ENCODE data around the gene ZNF32.
A peak's percentile ranks its signal among the peaks of the same experiment; 100 is the strongest.
"Not testable (repeated sequence)": the region's sequence is repeated elsewhere in the genome, so short reads cannot be mapped to it uniquely, and the experiment has no call there.

Gene ZNF32

GRCh38 chr10:43635816-43636215 lies 12.9 kb downstream of the ZNF32 start:
- not testable (repeated sequence) for H3K36me3 ChIP-seq (ENCODE audit: control insufficient read depth, insufficient read depth, low read length); H3K4me3 ChIP-seq (ENCODE audit: low read depth, low read length); H3K27ac ChIP-seq (ENCODE audit: low read depth, low read length); H3K27me3 ChIP-seq (ENCODE audit: control insufficient read depth, insufficient read depth, low read length); H3K9ac ChIP-seq (ENCODE audit: low read length); H3K4me1 ChIP-seq (ENCODE audit: control insufficient read depth, insufficient read depth, low read length)
- H3K9me3 ChIP-seq (ENCODE audit: control insufficient read depth, insufficient read depth, low read depth, low read length) = peaks cover 15% of the 10 kb centered on the region; the same call in 1 of the 2 replicates

GRCh38 chr10:43628956-43629355 lies 19.7 kb downstream of the ZNF32 start:
- H3K9ac ChIP-seq (ENCODE audit: low read length) = no peak overlapping the region
- peaks cover 14% of the 10 kb centered on the region; the same call in 1 of the 2 replicates for H3K9me3 ChIP-seq (ENCODE audit: control insufficient read depth, insufficient read depth, low read depth, low read length)
- H3K27me3 ChIP-seq (ENCODE audit: control insufficient read depth, insufficient read depth, low read length) = no peaks in the 10 kb centered on the region
- no peaks in the 10 kb centered on the region for H3K36me3 ChIP-seq (ENCODE audit: control insufficient read depth, insufficient read depth, low read length)
- no peak overlapping the region for H3K4me3 ChIP-seq (ENCODE audit: low read depth, low read length)
- H3K4me1 ChIP-seq (ENCODE audit: control insufficient read depth, insufficient read depth, low read length) = no peaks in the 10 kb centered on the region
- H3K27ac ChIP-seq (ENCODE audit: low read depth, low read length) = no peak overlapping the region

- H3K36me3 ChIP-seq (ENCODE audit: control insufficient read depth, insufficient read depth, low read length) = no peaks in the 10 kb centered on the region
- no peak overlapping the region for H3K27ac ChIP-seq (ENCODE audit: low read depth, low read length)
- H3K4me1 ChIP-seq (ENCODE audit: control insufficient read depth, insufficient read depth, low read length) = no peaks in the 10 kb centered on the region
- H3K9me3 ChIP-seq (ENCODE audit: control insufficient read depth, insufficient read depth, low read depth, low read length) = peaks cover 14% of the 10 kb centered on the region; the same call in 1 of the 2 replicates
- H3K9ac ChIP-seq (ENCODE audit: low read length) = no peak overlapping the region
- H3K4me3 ChIP-seq (ENCODE audit: low read depth, low read length) = no peak overlapping the region
- no peaks in the 10 kb centered on the region for H3K27me3 ChIP-seq (ENCODE audit: control insufficient read depth, insufficient read depth, low read length)
These were observed 20.7 kb downstream of the ZNF32 start for GRCh38 chr10:43627942-43628341.

DNA sequence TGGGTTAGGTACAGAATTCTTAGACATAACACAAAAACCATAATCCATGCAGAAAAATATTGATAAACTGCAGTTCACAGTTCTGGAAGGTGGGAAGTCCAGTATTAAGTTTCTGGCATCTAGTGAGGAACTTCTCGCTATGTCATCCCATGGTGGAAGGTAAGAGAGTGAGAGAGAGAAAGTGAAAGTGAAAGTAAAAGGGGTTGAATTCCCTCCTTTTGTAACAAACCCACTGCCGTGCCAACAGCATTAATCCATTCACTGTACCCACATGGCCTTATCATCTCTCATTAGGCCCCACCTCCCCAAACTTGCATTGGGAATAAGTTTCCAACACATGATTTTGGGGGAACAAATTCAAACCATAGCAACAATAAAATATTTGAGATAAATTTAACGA lies 25.3 kb downstream of the ZNF32 start:
- no peak overlapping the region for H3K27ac ChIP-seq (ENCODE audit: low read depth, low read length)
- peaks cover 34% of the 10 kb centered on the region for H3K9me3 ChIP-seq (ENCODE audit: control insufficient read depth, insufficient read depth, low read depth, low read length)
- H3K4me3 ChIP-seq (ENCODE audit: low read depth, low read length) = no peak overlapping the region
- no peaks in the 10 kb centered on the region for H3K4me1 ChIP-seq (ENCODE audit: control insufficient read depth, insufficient read depth, low read length)
- no peaks in the 10 kb centered on the region for H3K36me3 ChIP-seq (ENCODE audit: control insufficient read depth, insufficient read depth, low read length)
- no peak overlapping the region for H3K9ac ChIP-seq (ENCODE audit: low read length)
- no peaks in the 10 kb centered on the region for H3K27me3 ChIP-seq (ENCODE audit: control insufficient read depth, insufficient read depth, low read length)

DNA sequence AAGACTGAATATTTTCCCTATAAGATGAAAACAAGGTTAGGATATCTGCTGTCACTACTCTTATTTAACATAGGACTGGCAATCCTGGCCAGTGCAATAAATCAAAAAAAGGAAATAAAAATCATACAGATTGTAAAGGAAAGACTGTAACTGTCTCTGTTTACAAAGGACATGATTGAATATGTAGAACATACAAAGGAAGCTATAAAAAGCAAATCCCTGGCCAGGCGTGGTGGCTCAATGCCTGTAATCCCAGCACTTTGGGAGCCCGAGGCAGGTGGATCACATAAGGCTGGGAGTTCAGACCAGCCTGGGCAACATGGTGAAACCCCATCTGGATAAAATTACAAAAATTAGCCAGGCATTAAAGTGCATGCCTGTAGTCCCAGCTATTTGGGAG lies 26.6 kb downstream of the ZNF32 start:
- H3K9me3 ChIP-seq (ENCODE audit: control insufficient read depth, insufficient read depth, low read depth, low read length) = peaks cover 41% of the 10 kb centered on the region
- H3K27ac ChIP-seq (ENCODE audit: low read depth, low read length) = no peak overlapping the region
- peaks cover 5% of the 10 kb centered on the region for H3K36me3 ChIP-seq (ENCODE audit: control insufficient read depth, insufficient read depth, low read length)
- no peaks in the 10 kb centered on the region for H3K27me3 ChIP-seq (ENCODE audit: control insufficient read depth, insufficient read depth, low read length)
- no peak overlapping the region for H3K9ac ChIP-seq (ENCODE audit: low read length)
- H3K4me1 ChIP-seq (ENCODE audit: control insufficient read depth, insufficient read depth, low read length) = no peaks in the 10 kb centered on the region
- H3K4me3 ChIP-seq (ENCODE audit: low read depth, low read length) = no peak overlapping the region

DNA sequence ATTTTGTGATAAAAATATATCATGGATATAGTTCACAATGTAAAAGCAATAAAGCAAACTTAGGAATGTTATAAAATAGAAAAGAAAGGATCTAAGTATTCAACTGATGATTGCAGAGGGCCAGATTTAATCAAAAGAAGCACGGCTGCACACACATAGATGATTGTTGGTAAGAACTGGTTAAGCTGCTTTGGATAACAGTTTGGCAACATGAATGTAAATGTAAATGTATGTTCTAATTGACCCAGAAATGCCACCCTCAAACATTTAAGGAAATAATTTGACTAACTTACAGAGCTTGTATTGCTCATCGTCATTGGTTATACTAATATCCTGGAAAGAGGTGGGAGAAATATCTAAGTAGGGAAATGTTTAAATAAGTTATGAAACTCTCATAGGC lies 29.3 kb downstream of the ZNF32 start:
- Histone ChIP-seq H3K9me3 (ENCODE audit: control insufficient read depth, insufficient read depth, low read depth, low read length) (peaks cover 59% of the 10 kb centered on the region), H3K9ac (ENCODE audit: low read length) (no peak overlapping the region), H3K4me1 (ENCODE audit: control insufficient read depth, insufficient read depth, low read length) (no peaks in the 10 kb centered on the region), H3K4me3 (ENCODE audit: low read depth, low read length) (no peak overlapping the region), H3K27me3 (ENCODE audit: control insufficient read depth, insufficient read depth, low read length) (no peaks in the 10 kb centered on the region), H3K27ac (ENCODE audit: low read depth, low read length) (no peak overlapping the region), H3K36me3 (ENCODE audit: control insufficient read depth, insufficient read depth, low read length) (peaks cover 29% of the 10 kb centered on the region)

- H3K9ac ChIP-seq (ENCODE audit: low read length) = no peak overlapping the region
- no peaks in the 10 kb centered on the region for H3K4me1 ChIP-seq (ENCODE audit: control insufficient read depth, insufficient read depth, low read length)
- peaks cover 60% of the 10 kb centered on the region for H3K9me3 ChIP-seq (ENCODE audit: control insufficient read depth, insufficient read depth, low read depth, low read length)
- H3K36me3 ChIP-seq (ENCODE audit: control insufficient read depth, insufficient read depth, low read length) = peaks cover 39% of the 10 kb centered on the region
- no peak overlapping the region for H3K4me3 ChIP-seq (ENCODE audit: low read depth, low read length)
- H3K27ac ChIP-seq (ENCODE audit: low read depth, low read length) = no peak overlapping the region
- H3K27me3 ChIP-seq (ENCODE audit: control insufficient read depth, insufficient read depth, low read length) = no peaks in the 10 kb centered on the region
These were observed 31.8 kb downstream of the ZNF32 start for GRCh38 chr10:43616697-43617370.

GRCh38 chr10:43610636-43611035 lies 38.0 kb downstream of the ZNF32 start:
- Histone ChIP-seq H3K9me3 (ENCODE audit: control insufficient read depth, insufficient read depth, low read depth, low read length) (peaks cover 16% of the 10 kb centered on the region), H3K4me1 (ENCODE audit: control insufficient read depth, insufficient read depth, low read length) (peaks cover 5% of the 10 kb centered on the region), H3K4me3 (ENCODE audit: low read depth, low read length) (no peak overlapping the region), H3K27ac (ENCODE audit: low read depth, low read length) (no peak overlapping the region), H3K9ac (ENCODE audit: low read length) (no peak overlapping the region), H3K36me3 (ENCODE audit: control insufficient read depth, insufficient read depth, low read length) (peaks cover 51% of the 10 kb centered on the region), H3K27me3 (ENCODE audit: control insufficient read depth, insufficient read depth, low read length) (no peaks in the 10 kb centered on the region)

DNA sequence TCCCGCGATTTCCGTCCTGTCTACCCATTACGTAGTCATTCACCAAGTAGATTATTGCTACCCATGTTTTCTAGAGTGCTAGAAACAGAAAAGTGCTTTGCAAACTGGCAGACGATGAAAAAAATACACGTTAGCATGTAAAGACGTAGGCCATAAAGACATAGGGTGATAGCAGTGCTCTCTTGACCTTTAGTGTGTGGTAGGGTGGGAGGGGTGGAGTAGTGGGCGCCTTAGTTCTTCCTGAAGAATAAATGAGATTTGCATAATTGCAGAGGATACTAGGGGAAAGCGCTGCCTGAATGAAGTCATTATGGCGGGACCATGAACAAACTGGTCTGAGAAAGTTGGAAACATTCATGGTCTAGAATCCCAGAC lies 41.5 kb downstream of the ZNF32 start:
- no peak overlapping the region for H3K27ac ChIP-seq (ENCODE audit: low read depth, low read length)
- peaks cover 33% of the 10 kb centered on the region for H3K36me3 ChIP-seq (ENCODE audit: control insufficient read depth, insufficient read depth, low read length)
- H3K9me3 ChIP-seq (ENCODE audit: control insufficient read depth, insufficient read depth, low read depth, low read length) = peaks cover 5% of the 10 kb centered on the region; the same call in 1 of the 2 replicates
- H3K9ac ChIP-seq (ENCODE audit: low read length) = peak overlapping the region; percentile 72
- peaks cover 5% of the 10 kb centered on the region for H3K4me1 ChIP-seq (ENCODE audit: control insufficient read depth, insufficient read depth, low read length)
- H3K27me3 ChIP-seq (ENCODE audit: control insufficient read depth, insufficient read depth, low read length) = peaks cover 3% of the 10 kb centered on the region; the same call in 1 of the 2 replicates
- peak overlapping the region; percentile 74 for H3K4me3 ChIP-seq (ENCODE audit: low read depth, low read length)

GRCh38 chr10:43606323-43607198 lies 42.1 kb downstream of the ZNF32 start, which contains the start of gene ZNF485:
TSS of gene ZNF485 (plus strand) at chr10:43606438. CDS start at chr10:43607051, 613 bp downstream.
- Histone ChIP-seq H3K4me3 (ENCODE audit: low read depth, low read length) (peak within 1 kb of the TSS; percentile 74), H3K9ac (ENCODE audit: low read length) (peak within 1 kb of the TSS; percentile 72), H3K9me3 (ENCODE audit: control insufficient read depth, insufficient read depth, low read depth, low read length) (peaks cover 11% of the 10 kb centered on the region), H3K36me3 (ENCODE audit: control insufficient read depth, insufficient read depth, low read length) (peaks cover 28% of the 10 kb centered on the region), H3K27ac (ENCODE audit: low read depth, low read length) (no peak within 1 kb of the TSS), H3K27me3 (ENCODE audit: control insufficient read depth, insufficient read depth, low read length) (peaks cover 3% of the 10 kb centered on the region; the same call in 1 of the 2 replicates), H3K4me1 (ENCODE audit: control insufficient read depth, insufficient read depth, low read length) (peaks cover 5% of the 10 kb centered on the region)

DNA sequence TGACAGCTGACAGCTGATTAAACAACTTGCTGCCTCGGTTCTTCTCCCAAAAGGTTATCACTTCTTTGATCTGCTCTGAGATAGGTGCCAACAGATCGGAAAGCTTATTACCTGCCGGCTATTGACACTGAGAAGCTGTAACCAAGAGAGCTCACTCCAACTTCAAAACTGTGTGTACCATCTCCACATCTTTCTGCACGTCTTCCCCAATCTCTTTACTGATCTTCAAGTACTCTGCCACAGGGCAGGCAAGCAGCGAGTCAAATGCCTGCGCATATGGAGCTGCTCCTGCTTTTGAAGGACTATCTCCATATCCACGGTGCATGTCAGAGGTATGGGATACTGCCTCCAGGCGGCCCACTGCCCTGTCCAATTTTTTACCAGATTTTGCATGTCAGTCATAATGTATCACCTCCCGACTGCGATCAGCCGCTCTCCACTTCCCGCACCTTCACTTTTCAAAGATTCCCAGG lies 42.8 kb downstream of the ZNF32 start:
- Histone ChIP-seq H3K27me3 (ENCODE audit: control insufficient read depth, insufficient read depth, low read length) (peaks cover 3% of the 10 kb centered on the region; the same call in 1 of the 2 replicates), H3K36me3 (ENCODE audit: control insufficient read depth, insufficient read depth, low read length) (peaks cover 22% of the 10 kb centered on the region), H3K9ac (ENCODE audit: low read length) (no peak overlapping the region), H3K27ac (ENCODE audit: low read depth, low read length) (no peak overlapping the region), H3K9me3 (ENCODE audit: control insufficient read depth, insufficient read depth, low read depth, low read length) (peaks cover 17% of the 10 kb centered on the region), H3K4me3 (ENCODE audit: low read depth, low read length) (peak overlapping the region; percentile 74), H3K4me1 (ENCODE audit: control insufficient read depth, insufficient read depth, low read length) (peaks cover 5% of the 10 kb centered on the region)
